ENCODE results near the gene NFIB. TPM values are rescaled to one million over a fixed set of nuclear protein-coding genes. Genes with fewer than 3 reads are reported as not detected.

The NFIB gene
- total and polyA plus RNA-seq, 8 donors, result 8.9 to 65.0 (median 45.7) TPM

GRCh38 chr9:14103115-14103514 is 210.8 kb downstream of the NFIB start:
- DNase-seq (no peak), ATAC-seq (no peak), FAIRE-seq (no peak)
- Histone ChIP-seq H3K4me1 (peaks cover 18 to 26% (median 18%) of the 10 kb centered on the region in 3 donors), H3K27me3 (no peaks in the 10 kb centered on the region), H3K27ac (no peak overlapping the region), H3K36me3 (no peaks in the 10 kb centered on the region), H3K9me3 (no peaks in the 10 kb centered on the region), H3K4me3 (no peak overlapping the region)
- intact Hi-C loops (cut with DNase I), result no loop called here
- no peak for TF ChIP-seq CTCF (IDR thresholded peaks at IDR 0.05)
- 46 to 49% methylated on average over 3 of the region's 3 CpGs for WGBS, 2 donors

DNA sequence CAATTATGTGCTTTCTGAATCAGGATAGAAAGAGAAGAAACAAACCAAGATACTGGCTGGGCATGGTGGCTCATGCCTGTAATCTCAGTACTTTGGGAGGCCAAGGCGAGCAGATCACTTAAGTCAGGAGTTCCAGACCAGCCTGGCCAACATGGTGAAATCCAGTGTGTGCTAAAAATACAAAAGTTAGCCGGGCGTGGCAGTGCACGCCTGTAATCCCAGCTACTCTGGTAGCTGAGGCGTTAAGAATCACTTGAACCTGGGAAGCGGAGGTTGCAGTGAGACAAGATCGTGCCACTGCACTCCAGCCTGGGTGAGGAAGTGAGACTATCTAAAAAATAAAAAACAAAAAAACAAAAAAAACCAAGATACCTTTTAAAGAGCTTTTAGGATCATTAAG is 214.2 kb downstream of the NFIB start:
- 96 to 98% methylated on average over 7 of the region's 7 CpGs for WGBS, 2 donors
- Histone ChIP-seq H3K27ac (no peak overlapping the region), H3K9me3 (no peaks in the 10 kb centered on the region), H3K4me3 (no peak overlapping the region), H3K4me1 (peaks cover 3 to 47% (median 36%) of the 10 kb centered on the region in 3 donors), H3K36me3 (no peaks in the 10 kb centered on the region), H3K27me3 (no peaks in the 10 kb centered on the region)
- FAIRE-seq (no peak), ATAC-seq (no peak), DNase-seq (no peak)
- intact Hi-C loops (cut with DNase I), result no loop called here
- no peak for TF ChIP-seq CTCF (IDR thresholded peaks at IDR 0.05)

- no peaks in the 10 kb centered on the region for H3K9me3 ChIP-seq
- no peak for TF ChIP-seq CTCF (IDR thresholded peaks at IDR 0.05)
- H3K27me3 ChIP-seq, result no peaks in the 10 kb centered on the region
- no peak for DNase-seq
- peaks cover 3 to 47% (median 30%) of the 10 kb centered on the region in 3 donors for H3K4me1 ChIP-seq
- no peak for FAIRE-seq
- no peaks in the 10 kb centered on the region for H3K36me3 ChIP-seq
- H3K4me3 ChIP-seq, result no peak overlapping the region
- intact Hi-C loops (cut with DNase I), result no loop called here
- peak overlapping the region in 2 of 4 donors; percentile 16 to 90 for H3K27ac ChIP-seq
- no peak for ATAC-seq
- 47 to 59% methylated on average over 3 of the region's 3 CpGs for WGBS, 2 donors
These were observed 215.3 kb downstream of the NFIB start for GRCh38 chr9:14098486-14099180.

DNA sequence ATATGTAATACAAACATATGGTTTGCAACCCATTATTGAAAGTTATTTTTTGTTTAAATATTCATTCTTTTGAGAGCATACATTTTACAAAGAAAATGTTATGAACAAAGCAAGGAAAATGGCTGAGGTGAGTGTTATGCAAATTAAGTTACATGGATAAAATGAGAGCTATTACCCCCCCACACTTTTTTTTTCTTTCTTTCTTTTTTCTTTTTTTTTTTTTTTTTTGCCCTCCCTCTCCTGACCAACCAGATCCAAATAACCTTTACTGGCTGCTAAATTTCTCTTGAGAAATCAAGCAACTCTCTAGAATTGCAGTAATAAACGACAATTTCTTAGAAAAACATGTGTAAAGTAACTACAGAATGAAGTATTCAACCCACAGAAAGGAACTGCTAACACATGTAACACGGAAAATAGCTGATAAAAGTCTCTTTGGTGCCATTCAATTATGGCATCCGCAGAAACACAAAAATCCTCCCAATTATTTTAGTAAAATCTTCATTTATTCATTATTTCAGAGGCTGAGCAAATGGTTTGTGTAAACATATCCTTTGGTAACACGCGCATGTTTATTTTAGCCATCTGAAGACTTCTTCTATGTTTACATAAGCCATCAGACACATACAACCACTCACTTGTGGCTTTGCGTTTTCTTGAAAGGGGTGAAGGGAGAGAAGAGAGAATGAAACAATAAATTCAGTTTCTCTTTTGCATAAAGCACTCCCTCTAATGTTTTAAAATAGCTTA is 216.1 kb downstream of the NFIB start:
- peak overlapping the region in 1 of 4 donors; percentile 19 for H3K4me3 ChIP-seq
- H3K4me1 ChIP-seq, result peaks cover 3 to 52% (median 33%) of the 10 kb centered on the region in 3 donors
- H3K27ac ChIP-seq, result peak overlapping the region in 2 of 4 donors; percentile 90
- no peak for DNase-seq
- ATAC-seq, result peak in 1 of 4 donors; percentile 17
- 29 to 36% methylated on average over 6 of the region's 6 CpGs for WGBS, 2 donors
- H3K36me3 ChIP-seq, result no peaks in the 10 kb centered on the region
- peak; percentile 49 for FAIRE-seq
- intact Hi-C loops (cut with DNase I), result no loop called here
- H3K27me3 ChIP-seq, result no peaks in the 10 kb centered on the region
- TF ChIP-seq CTCF (IDR thresholded peaks at IDR 0.05), result no peak
- no peaks in the 10 kb centered on the region for H3K9me3 ChIP-seq

Data from pancreas (tissue), 10 donors.